ENCODE data around the gene FAM186B. TPM values are rescaled to one million over a fixed set of nuclear protein-coding genes. Genes with fewer than 3 reads are reported as not detected.

The FAM186B gene
- total RNA-seq, 8 experiments from 2014 or later, result 0.65 to 5.3 (median 1.1) TPM

GRCh38 chr12:49548822-49549648 is 56.4 kb downstream of the FAM186B start:
- in situ Hi-C loops (cut with MboI; ENCODE audit: low pct_unique_long_range_greater_than_20kb in 2 of 9, low sequenced_read_pairs in 9 of 9, unreplicated experiment in 9 of 9), result loop anchor here in 2 of 9 experiments (25.0 kb wide), 1 partner anchor 187 kb away; the partner anchor contains the start of gene SPATS2 (in 2 of the 2)
- Histone ChIP-seq H3K27ac (no peak overlapping the region), H3K4me3 (no peak overlapping the region), H3K4me1 (replicated peaks in 1 of 2) (peaks cover 15 to 23% of the 10 kb centered on the region in 2 donors)
- 0 to 74% methylated on average over 1 to 4 of the region's 70 CpGs; no CpG with 5 or more reads in 8 of the 10 experiments for WGBS, 10 experiments
- peak; percentile 10 to 62 (median 42) for ATAC-seq (replicated peaks in 6 of 8)

GRCh38 chr12:49548481-49548821 is 57.0 kb downstream of the FAM186B start:
- ATAC-seq (replicated peaks in 6 of 8), result peak in 1 of 8 experiments; percentile 3
- H3K4me1 ChIP-seq (replicated peaks in 1 of 2), result peaks cover 15 to 22% of the 10 kb centered on the region in 2 donors
- WGBS, 10 experiments, result 30 to 93% (median 92%) methylated on average over 2 to 5 of the region's 8 CpGs; no CpG with 5 or more reads in 7 of the 10 experiments
- H3K4me3 ChIP-seq, result no peak overlapping the region
- H3K27ac ChIP-seq, result no peak overlapping the region
- in situ Hi-C loops (cut with MboI; ENCODE audit: low pct_unique_long_range_greater_than_20kb in 2 of 9, low sequenced_read_pairs in 9 of 9, unreplicated experiment in 9 of 9), result loop anchor here in 2 of 9 experiments (25.0 kb wide), 1 partner anchor 186 kb away; the partner anchor contains the start of gene SPATS2 (in 2 of the 2)

- ATAC-seq (replicated peaks in 6 of 8), result no peak
- in situ Hi-C loops (cut with MboI; ENCODE audit: low pct_unique_long_range_greater_than_20kb in 2 of 9, low sequenced_read_pairs in 9 of 9, unreplicated experiment in 9 of 9), result loop anchor here in 2 of 9 experiments (25.0 kb wide), 1 partner anchor 185 kb away; the partner anchor contains the start of gene SPATS2 (in 2 of the 2)
- WGBS, 10 experiments, result 20 to 89% (median 71%) methylated on average over 1 to 6 of the region's 7 CpGs; no CpG with 5 or more reads in 3 of the 10 experiments
- Histone ChIP-seq H3K4me1 (replicated peaks in 1 of 2) (peaks cover 11 to 16% of the 10 kb centered on the region in 2 donors), H3K4me3 (no peak overlapping the region), H3K27ac (no peak overlapping the region)
Measured at GRCh38 chr12:49547090-49547690, 58.2 kb downstream of the FAM186B start.

- 80 to 90% methylated on average over 1 to 2 of the region's 3 CpGs; no CpG with 5 or more reads in 8 of the 10 experiments for WGBS, 10 experiments
- Histone ChIP-seq H3K4me3 (no peak overlapping the region), H3K4me1 (replicated peaks in 1 of 2) (peaks cover 11 to 16% of the 10 kb centered on the region in 2 donors), H3K27ac (no peak overlapping the region)
- in situ Hi-C loops (cut with MboI; ENCODE audit: low pct_unique_long_range_greater_than_20kb in 2 of 9, low sequenced_read_pairs in 9 of 9, unreplicated experiment in 9 of 9), result loop anchor here in 2 of 9 experiments (25.0 kb wide), 1 partner anchor 184 kb away; the partner anchor contains the start of gene SPATS2 (in 2 of the 2)
- no peak for ATAC-seq (replicated peaks in 6 of 8)
Measured at GRCh38 chr12:49546481-49546880, 59.0 kb downstream of the FAM186B start.

- Histone ChIP-seq H3K4me1 (replicated peaks in 1 of 2) (peaks cover 12 to 16% of the 10 kb centered on the region in 2 donors), H3K27ac (no peak overlapping the region), H3K4me3 (no peak overlapping the region)
- 0 to 100% (median 79%) methylated on average over 1 to 4 of the region's 4 CpGs; no CpG with 5 or more reads in 5 of the 10 experiments for WGBS, 10 experiments
- no peak for ATAC-seq (replicated peaks in 6 of 8)
- in situ Hi-C loops (cut with MboI; ENCODE audit: low pct_unique_long_range_greater_than_20kb in 2 of 9, low sequenced_read_pairs in 9 of 9, unreplicated experiment in 9 of 9), result loop anchor here in 2 of 9 experiments (25.0 kb wide), 1 partner anchor 184 kb away; the partner anchor contains the start of gene SPATS2 (in 2 of the 2)
Measured at GRCh38 chr12:49545815-49546214, 59.6 kb downstream of the FAM186B start.

- ATAC-seq (replicated peaks in 6 of 8), result peak in 5 of 8 experiments; percentile 12 to 31 (median 18)
- no peak overlapping the region for H3K4me3 ChIP-seq
Measured at GRCh38 chr12:49543914-49544815, 61.3 kb downstream of the FAM186B start.

GRCh38 chr12:49543221-49543913 is 62.1 kb downstream of the FAM186B start:
- H3K4me3 ChIP-seq, result no peak overlapping the region
- no peak for ATAC-seq (replicated peaks in 6 of 8)
- H3K27ac ChIP-seq, result no peak overlapping the region
- H3K4me1 ChIP-seq (replicated peaks in 1 of 2), result peaks cover 13 to 18% of the 10 kb centered on the region in 2 donors
- 40 to 65% (median 60%) methylated on average over 1 to 4 of the region's 20 CpGs; no CpG with 5 or more reads in 7 of the 10 experiments for WGBS, 10 experiments
- in situ Hi-C loops (cut with MboI; ENCODE audit: low pct_unique_long_range_greater_than_20kb in 2 of 9, low sequenced_read_pairs in 9 of 9, unreplicated experiment in 9 of 9), result loop anchor here in 2 of 9 experiments (25.0 kb wide), 1 partner anchor 181 kb away; the partner anchor contains the start of gene SPATS2 (in 2 of the 2)

More at GRCh38 chr12:49543914-49544815, 61.3 kb downstream of the FAM186B start:
- Histone ChIP-seq H3K27ac (no peak overlapping the region), H3K4me1 (replicated peaks in 1 of 2) (peaks cover 13 to 19% of the 10 kb centered on the region in 2 donors)
- in situ Hi-C loops (cut with MboI; ENCODE audit: low pct_unique_long_range_greater_than_20kb in 2 of 9, low sequenced_read_pairs in 9 of 9, unreplicated experiment in 9 of 9), result loop anchor here in 2 of 9 experiments (25.0 kb wide), 1 partner anchor 182 kb away; the partner anchor contains the start of gene SPATS2 (in 2 of the 2)
- 31 to 70% methylated on average over 2 to 9 of the region's 39 CpGs; no CpG with 5 or more reads in 8 of the 10 experiments for WGBS, 10 experiments

GRCh38 chr12:49542592-49543160 is 62.8 kb downstream of the FAM186B start:
- in situ Hi-C loops (cut with MboI; ENCODE audit: low pct_unique_long_range_greater_than_20kb in 2 of 9, low sequenced_read_pairs in 9 of 9, unreplicated experiment in 9 of 9), result loop anchor here in 2 of 9 experiments (25.0 kb wide), 1 partner anchor 180 kb away; the partner anchor contains the start of gene SPATS2 (in 2 of the 2)
- H3K4me1 ChIP-seq (replicated peaks in 1 of 2), result peaks cover 14 to 18% of the 10 kb centered on the region in 2 donors
- 20 to 100% (median 91%) methylated on average over 1 to 10 of the region's 15 CpGs; no CpG with 5 or more reads in 5 of the 10 experiments for WGBS, 10 experiments
- no peak overlapping the region for H3K27ac ChIP-seq
- no peak for ATAC-seq (replicated peaks in 6 of 8)
- no peak overlapping the region for H3K4me3 ChIP-seq

- peaks cover 18 to 22% of the 10 kb centered on the region in 2 donors for H3K4me1 ChIP-seq (replicated peaks in 1 of 2)
- ATAC-seq (replicated peaks in 6 of 8), result no peak
- in situ Hi-C loops (cut with MboI; ENCODE audit: low pct_unique_long_range_greater_than_20kb in 2 of 9, low sequenced_read_pairs in 9 of 9, unreplicated experiment in 9 of 9), result loop anchor here in 2 of 9 experiments (25.0 kb wide), 1 partner anchor 180 kb away; the partner anchor contains the start of gene SPATS2 (in 2 of the 2)
- H3K4me3 ChIP-seq, result no peak overlapping the region
- 33 to 93% (median 79%) methylated on average over 1 to 5 of the region's 7 CpGs; no CpG with 5 or more reads in 2 of the 10 experiments for WGBS, 10 experiments
- no peak overlapping the region for H3K27ac ChIP-seq
Measured at GRCh38 chr12:49541911-49542505, 63.4 kb downstream of the FAM186B start.

- Histone ChIP-seq H3K27ac (no peak overlapping the region), H3K4me1 (replicated peaks in 1 of 2) (peaks cover 18 to 22% of the 10 kb centered on the region in 2 donors), H3K4me3 (no peak overlapping the region)
- in situ Hi-C loops (cut with MboI; ENCODE audit: low pct_unique_long_range_greater_than_20kb in 2 of 9, low sequenced_read_pairs in 9 of 9, unreplicated experiment in 9 of 9), result loop anchor here in 2 of 9 experiments (25.0 kb wide), 1 partner anchor 179 kb away; the partner anchor contains the start of gene SPATS2 (in 2 of the 2)
- no peak for ATAC-seq (replicated peaks in 6 of 8)
- WGBS, 10 experiments, result 20 to 100% (median 73%) methylated on average over 1 to 7 of the region's 18 CpGs; no CpG with 5 or more reads in 5 of the 10 experiments
Measured at GRCh38 chr12:49541140-49541861, 64.1 kb downstream of the FAM186B start.
